HepG2 (cell line): ENCODE data around the gene TMEM129. TPM values are rescaled to one million over a fixed set of nuclear protein-coding genes. Genes with fewer than 3 reads are reported as not detected.

Source experiments
- HES4 ChIP-seq: sonication (generic); formaldehyde crosslinking; IDR thresholded peaks from 2 replicates; pipeline ENCODE4 v1.9.0; 2021; ENCODE audit warnings: mild to moderate bottlenecking, missing genetic modification reagents, borderline replicate concordance
- HMGA1 ChIP-seq: sonication (generic); formaldehyde crosslinking; conservative IDR thresholded peaks from 2 replicates; pipeline ENCODE4 v1.4.0; 2020; ENCODE audit warnings: missing genetic modification reagents
- IRF9 ChIP-seq: sonication (generic); formaldehyde crosslinking; IDR thresholded peaks from 2 replicates; pipeline ENCODE4 v1.8.0; 2022; ENCODE audit warnings: missing genetic modification reagents, mild to moderate bottlenecking, borderline replicate concordance
- MLX ChIP-seq: IDR thresholded peaks from 2 replicates; pipeline ENCODE4 v1.6.1; 2016
- MTA3 ChIP-seq: sonication (generic); formaldehyde crosslinking; IDR thresholded peaks from 2 replicates; pipeline ENCODE4 v1.4.0; 2020; ENCODE audit warnings: missing genetic modification reagents
- SAFB2 ChIP-seq: sonication (generic); formaldehyde crosslinking; IDR thresholded peaks from 2 replicates; pipeline ENCODE4 v1.5.1; 2020; ENCODE audit warnings: missing genetic modification reagents, low read depth, mild to moderate bottlenecking, borderline replicate concordance
- SATB2 ChIP-seq: sonication (generic); formaldehyde crosslinking; IDR thresholded peaks from 2 replicates; pipeline ENCODE4 v1.5.0; 2020; ENCODE audit warnings: missing genetic modification reagents
- STAT5B ChIP-seq: sonication (generic); formaldehyde crosslinking; IDR thresholded peaks from 2 replicates; pipeline ENCODE4 v1.4.0; 2020; ENCODE audit warnings: missing genetic modification reagents
- THAP11 ChIP-seq: IDR thresholded peaks from 2 replicates; pipeline ENCODE4 v1.6.1; 2016; ENCODE audit warnings: missing biosample characterization, missing genetic modification reagents
- WIZ ChIP-seq: sonication (generic); formaldehyde crosslinking; IDR thresholded peaks from 2 replicates; pipeline ENCODE4 v1.5.1; 2020; ENCODE audit warnings: mild to moderate bottlenecking, missing genetic modification reagents
- ZBTB7A ChIP-seq: sonication (generic); formaldehyde crosslinking; IDR thresholded peaks from 2 replicates; pipeline ENCODE4 v1.8.0; 2022; ENCODE audit warnings: mild to moderate bottlenecking, missing genetic modification reagents
- ZFP90 ChIP-seq: sonication (generic); formaldehyde crosslinking; IDR thresholded peaks from 2 replicates; pipeline ENCODE4 v1.8.0; 2022; ENCODE audit warnings: missing genetic modification reagents, mild to moderate bottlenecking, inconsistent platforms, borderline replicate concordance
- ZNF225 ChIP-seq: sonication (generic); formaldehyde crosslinking; IDR thresholded peaks from 2 replicates; pipeline ENCODE4 v1.4.0; 2020; ENCODE audit warnings: mild to moderate bottlenecking, missing genetic modification reagents
- ZNF275 ChIP-seq: sonication (generic); formaldehyde crosslinking; IDR thresholded peaks from 2 replicates; pipeline ENCODE4 v1.8.0; 2022; ENCODE audit warnings: missing genetic modification reagents, mild to moderate bottlenecking, inconsistent platforms, borderline replicate concordance
- ZNF468 ChIP-seq: sonication (generic); formaldehyde crosslinking; IDR thresholded peaks from 2 replicates; pipeline ENCODE4 v1.8.0; 2022; ENCODE audit warnings: mild to moderate bottlenecking, moderate library complexity, missing genetic modification reagents
- ZNF484 ChIP-seq: sonication (generic); formaldehyde crosslinking; IDR thresholded peaks from 2 replicates; pipeline ENCODE4 v1.5.1; 2020; ENCODE audit warnings: mild to moderate bottlenecking, low read depth, missing genetic modification reagents, borderline replicate concordance
- ZNF709 ChIP-seq: sonication (generic); formaldehyde crosslinking; IDR thresholded peaks from 2 replicates; pipeline ENCODE4 v1.5.0; 2020; ENCODE audit warnings: mild to moderate bottlenecking, missing genetic modification reagents
- polyA plus RNA-seq, 8 experiments: library from polyadenylated mRNA; depleted of rRNA in 3 of 8; stranded (reverse) in 7 of 8; unstranded in 1 of 8; fragments of >200 nt; fragmentation: Illumina TruSeq in 4 of 8; extraction: Trizol in 4 of 8; gene quantifications; 2 replicates each; pipeline versions ENCODE4 v1.2.1 to v1.2.3, GENCODE V29; 2011 to 2016; ENCODE audit warnings: low read depth in 4 of 8, missing spikeins in 1 of 8, mixed read lengths in 1 of 8; ENCODE audit not compliant: insufficient read depth in 1 of 8
- total RNA-seq, 5 experiments: library from RNA; depleted of rRNA; stranded (reverse); fragments of >200 nt; fragmentation: Illumina TruSeq; extraction: Trizol; gene quantifications; 2 replicates each; pipeline ENCODE4 v1.2.3, GENCODE V29; 2016; ENCODE audit warnings: low read depth in 1 of 5
- TF ChIP-seq, protein P1 (sequence below): IDR thresholded peaks from 2 replicates; pipeline ENCODE4 v1.6.1; 2016; ENCODE audit warnings: missing compliant biosample characterization, missing genetic modification reagents, borderline replicate concordance
- TF ChIP-seq, protein P2 (sequence below), 2 experiments: sonication (generic) in 1 of 2; formaldehyde crosslinking in 1 of 2; IDR thresholded peaks; 2 replicates each; pipeline versions ENCODE4 v1.4.0 to v1.6.1; 2016 to 2020; ENCODE audit warnings: borderline replicate concordance in 1 of 2, low read depth in 1 of 2, mild to moderate bottlenecking in 1 of 2, missing genetic modification reagents in 1 of 2

The TMEM129 gene
- total and polyA plus RNA-seq, 2 of the 13 experiments (the other 11 are each of a cell fraction or from before 2014, with no cell fraction given) = 19.0 to 25.8 TPM

- TF ChIP-seq STAT5B (CRISPR knock-in tag) (no peak), HES4 (CRISPR knock-in tag) (peak; percentile 79; the same call in 1 of the 2 replicates), IRF9 (CRISPR knock-in tag) (peak; percentile 77; the same call in 1 of the 2 replicates), MLX (CRISPR knock-in tag) (no peak), ZNF275 (CRISPR knock-in tag) (no peak), WIZ (no peak), THAP11 (CRISPR knock-in tag) (0 out of 2 replicates have a peak, but pooled peaks have one; percentile 19), ZNF468 (CRISPR knock-in tag) (0 out of 2 replicates have a peak, but pooled peaks have one; percentile 48), ZNF225 (CRISPR knock-in tag) (0 out of 2 replicates have a peak, but pooled peaks have one; percentile 34), ZBTB7A (no peak), SATB2 (CRISPR knock-in tag) (no peak), HMGA1 (no peak), MTA3 (CRISPR knock-in tag) (no peak), SAFB2 (CRISPR knock-in tag) (0 out of 2 replicates have a peak, but pooled peaks have one; percentile 54), ZFP90 (CRISPR knock-in tag) (no peak), ZNF484 (CRISPR knock-in tag) (no peak), ZNF709 (CRISPR knock-in tag) (peak; percentile 50; the same call in 1 of the 2 replicates)
- TF ChIP-seq, protein P1, sequence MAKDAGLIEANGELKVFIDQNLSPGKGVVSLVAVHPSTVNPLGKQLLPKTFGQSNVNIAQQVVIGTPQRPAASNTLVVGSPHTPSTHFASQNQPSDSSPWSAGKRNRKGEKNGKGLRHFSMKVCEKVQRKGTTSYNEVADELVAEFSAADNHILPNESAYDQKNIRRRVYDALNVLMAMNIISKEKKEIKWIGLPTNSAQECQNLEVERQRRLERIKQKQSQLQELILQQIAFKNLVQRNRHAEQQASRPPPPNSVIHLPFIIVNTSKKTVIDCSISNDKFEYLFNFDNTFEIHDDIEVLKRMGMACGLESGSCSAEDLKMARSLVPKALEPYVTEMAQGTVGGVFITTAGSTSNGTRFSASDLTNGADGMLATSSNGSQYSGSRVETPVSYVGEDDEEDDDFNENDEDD (CRISPR knock-in tag) = peak; percentile 68; the same call in 1 of the 2 replicates
- TF ChIP-seq, protein P2, sequence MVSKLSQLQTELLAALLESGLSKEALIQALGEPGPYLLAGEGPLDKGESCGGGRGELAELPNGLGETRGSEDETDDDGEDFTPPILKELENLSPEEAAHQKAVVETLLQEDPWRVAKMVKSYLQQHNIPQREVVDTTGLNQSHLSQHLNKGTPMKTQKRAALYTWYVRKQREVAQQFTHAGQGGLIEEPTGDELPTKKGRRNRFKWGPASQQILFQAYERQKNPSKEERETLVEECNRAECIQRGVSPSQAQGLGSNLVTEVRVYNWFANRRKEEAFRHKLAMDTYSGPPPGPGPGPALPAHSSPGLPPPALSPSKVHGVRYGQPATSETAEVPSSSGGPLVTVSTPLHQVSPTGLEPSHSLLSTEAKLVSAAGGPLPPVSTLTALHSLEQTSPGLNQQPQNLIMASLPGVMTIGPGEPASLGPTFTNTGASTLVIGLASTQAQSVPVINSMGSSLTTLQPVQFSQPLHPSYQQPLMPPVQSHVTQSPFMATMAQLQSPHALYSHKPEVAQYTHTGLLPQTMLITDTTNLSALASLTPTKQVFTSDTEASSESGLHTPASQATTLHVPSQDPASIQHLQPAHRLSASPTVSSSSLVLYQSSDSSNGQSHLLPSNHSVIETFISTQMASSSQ (IDR thresholded peaks at IDR 0.05; ENCODE audit: low read depth) = no peak
- TF ChIP-seq, protein P2 (CRISPR knock-in tag; IDR thresholded peaks at IDR 0.05; ENCODE audit: borderline replicate concordance) = no peak
Measured at GRCh38 chr4:1683736-1684505, 37.2 kb downstream of the TMEM129 start, which contains the start of gene FAM53A (continued).
